ENCODE results near the gene NCKAP5L.

NCKAP5L gene, protein sequence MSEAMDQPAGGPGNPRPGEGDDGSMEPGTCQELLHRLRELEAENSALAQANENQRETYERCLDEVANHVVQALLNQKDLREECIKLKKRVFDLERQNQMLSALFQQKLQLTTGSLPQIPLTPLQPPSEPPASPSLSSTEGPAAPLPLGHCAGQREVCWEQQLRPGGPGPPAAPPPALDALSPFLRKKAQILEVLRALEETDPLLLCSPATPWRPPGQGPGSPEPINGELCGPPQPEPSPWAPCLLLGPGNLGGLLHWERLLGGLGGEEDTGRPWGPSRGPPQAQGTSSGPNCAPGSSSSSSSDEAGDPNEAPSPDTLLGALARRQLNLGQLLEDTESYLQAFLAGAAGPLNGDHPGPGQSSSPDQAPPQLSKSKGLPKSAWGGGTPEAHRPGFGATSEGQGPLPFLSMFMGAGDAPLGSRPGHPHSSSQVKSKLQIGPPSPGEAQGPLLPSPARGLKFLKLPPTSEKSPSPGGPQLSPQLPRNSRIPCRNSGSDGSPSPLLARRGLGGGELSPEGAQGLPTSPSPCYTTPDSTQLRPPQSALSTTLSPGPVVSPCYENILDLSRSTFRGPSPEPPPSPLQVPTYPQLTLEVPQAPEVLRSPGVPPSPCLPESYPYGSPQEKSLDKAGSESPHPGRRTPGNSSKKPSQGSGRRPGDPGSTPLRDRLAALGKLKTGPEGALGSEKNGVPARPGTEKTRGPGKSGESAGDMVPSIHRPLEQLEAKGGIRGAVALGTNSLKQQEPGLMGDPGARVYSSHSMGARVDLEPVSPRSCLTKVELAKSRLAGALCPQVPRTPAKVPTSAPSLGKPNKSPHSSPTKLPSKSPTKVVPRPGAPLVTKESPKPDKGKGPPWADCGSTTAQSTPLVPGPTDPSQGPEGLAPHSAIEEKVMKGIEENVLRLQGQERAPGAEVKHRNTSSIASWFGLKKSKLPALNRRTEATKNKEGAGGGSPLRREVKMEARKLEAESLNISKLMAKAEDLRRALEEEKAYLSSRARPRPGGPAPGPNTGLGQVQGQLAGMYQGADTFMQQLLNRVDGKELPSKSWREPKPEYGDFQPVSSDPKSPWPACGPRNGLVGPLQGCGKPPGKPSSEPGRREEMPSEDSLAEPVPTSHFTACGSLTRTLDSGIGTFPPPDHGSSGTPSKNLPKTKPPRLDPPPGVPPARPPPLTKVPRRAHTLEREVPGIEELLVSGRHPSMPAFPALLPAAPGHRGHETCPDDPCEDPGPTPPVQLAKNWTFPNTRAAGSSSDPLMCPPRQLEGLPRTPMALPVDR (N-terminal part only)

DNA sequence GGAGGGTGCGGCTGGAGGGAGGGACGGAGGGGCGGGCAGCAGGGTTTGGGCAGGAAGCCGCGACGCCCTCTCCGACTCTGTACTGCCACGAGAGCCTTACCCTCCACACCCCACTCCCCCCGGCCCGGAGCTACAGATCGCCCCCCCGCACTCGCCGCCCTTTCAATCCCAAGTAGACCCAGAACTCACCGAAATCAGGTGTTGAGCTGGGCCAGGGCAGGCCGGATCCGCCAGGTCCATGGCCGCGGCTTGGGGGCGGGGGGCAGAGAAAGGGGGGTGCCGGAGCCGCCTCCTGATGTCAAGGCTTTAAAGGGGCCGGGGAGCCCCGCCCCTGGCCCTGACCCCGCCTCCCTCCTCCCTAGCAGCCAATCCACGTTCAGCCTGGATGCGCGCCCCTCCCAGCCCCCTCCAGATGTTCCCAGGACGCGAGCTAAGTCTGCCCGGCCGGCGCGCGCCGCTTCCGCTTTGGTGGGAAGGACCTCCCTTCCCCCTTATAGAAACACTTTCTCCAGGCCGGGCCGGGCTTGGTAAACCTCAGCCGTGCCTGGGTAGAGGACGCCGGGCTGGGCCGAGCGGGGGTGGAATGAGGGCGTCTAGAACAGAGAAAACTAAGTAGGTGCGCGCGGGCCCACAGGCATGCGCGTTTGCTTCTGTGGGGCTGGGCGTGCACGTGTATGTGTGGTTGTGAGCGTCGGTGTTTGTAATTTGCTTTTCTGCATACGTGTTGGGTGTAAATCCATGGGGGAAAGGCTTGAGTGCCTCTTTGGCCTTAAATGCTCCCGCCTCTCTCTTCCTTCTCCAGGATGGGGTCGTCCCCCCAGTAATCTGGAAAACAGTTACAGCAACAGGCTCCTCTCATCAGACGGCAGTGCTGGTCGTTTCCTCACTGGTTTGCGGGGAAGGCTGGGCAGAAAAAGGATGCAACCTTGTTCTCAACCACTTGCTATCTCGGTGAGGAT is at the start of gene NCKAP5L:
NCKAP5L (minus strand) TSS at position 281 of the 959 bp plus-strand sequence. CDS start 24,369 bp downstream, outside the sequence.
- peak; percentile 89 for DNase-seq (ENCODE audit: low read depth)
- in situ Hi-C loops (cut with HindIII; ENCODE audit: low sequenced_read_pairs) = no loop called here
- H3K4me3 ChIP-seq (ENCODE audit: low read depth, low read length) = peak within 1 kb of the TSS; percentile 87
- TF ChIP-seq, protein P1, sequence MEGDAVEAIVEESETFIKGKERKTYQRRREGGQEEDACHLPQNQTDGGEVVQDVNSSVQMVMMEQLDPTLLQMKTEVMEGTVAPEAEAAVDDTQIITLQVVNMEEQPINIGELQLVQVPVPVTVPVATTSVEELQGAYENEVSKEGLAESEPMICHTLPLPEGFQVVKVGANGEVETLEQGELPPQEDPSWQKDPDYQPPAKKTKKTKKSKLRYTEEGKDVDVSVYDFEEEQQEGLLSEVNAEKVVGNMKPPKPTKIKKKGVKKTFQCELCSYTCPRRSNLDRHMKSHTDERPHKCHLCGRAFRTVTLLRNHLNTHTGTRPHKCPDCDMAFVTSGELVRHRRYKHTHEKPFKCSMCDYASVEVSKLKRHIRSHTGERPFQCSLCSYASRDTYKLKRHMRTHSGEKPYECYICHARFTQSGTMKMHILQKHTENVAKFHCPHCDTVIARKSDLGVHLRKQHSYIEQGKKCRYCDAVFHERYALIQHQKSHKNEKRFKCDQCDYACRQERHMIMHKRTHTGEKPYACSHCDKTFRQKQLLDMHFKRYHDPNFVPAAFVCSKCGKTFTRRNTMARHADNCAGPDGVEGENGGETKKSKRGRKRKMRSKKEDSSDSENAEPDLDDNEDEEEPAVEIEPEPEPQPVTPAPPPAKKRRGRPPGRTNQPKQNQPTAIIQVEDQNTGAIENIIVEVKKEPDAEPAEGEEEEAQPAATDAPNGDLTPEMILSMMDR (IDR thresholded peaks at IDR 0.05; ENCODE audit: low read depth, low read length, missing control alignments) = no peak

DNA sequence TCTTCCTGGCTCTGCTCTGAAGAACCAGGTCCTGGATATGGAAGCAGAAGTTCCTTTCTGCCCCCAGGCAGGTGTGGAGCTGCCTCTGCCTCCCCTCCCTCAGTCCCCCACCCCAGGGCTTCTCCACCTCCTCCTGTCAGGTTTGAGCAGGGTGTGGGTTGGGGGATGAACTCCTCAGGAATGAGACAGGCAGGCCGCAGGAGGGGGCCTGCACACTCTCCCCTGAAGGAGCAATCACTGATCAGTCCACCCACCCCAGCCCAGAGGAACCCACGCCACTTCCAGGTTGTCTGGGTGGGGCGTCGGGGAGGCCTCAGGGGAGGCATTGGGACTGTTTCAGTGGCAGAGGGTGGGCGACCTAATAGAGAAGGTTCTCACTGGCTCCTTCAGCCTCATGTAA is 48.9 kb upstream of the NCKAP5L start:
- TF ChIP-seq, protein P1 (IDR thresholded peaks at IDR 0.05; ENCODE audit: low read depth, low read length, missing control alignments) = no peak
- no peak for DNase-seq (ENCODE audit: low read depth)
- H3K4me3 ChIP-seq (ENCODE audit: low read depth, low read length) = no peak overlapping the region
- in situ Hi-C loops (cut with HindIII; ENCODE audit: low sequenced_read_pairs) = no loop called here

DNA sequence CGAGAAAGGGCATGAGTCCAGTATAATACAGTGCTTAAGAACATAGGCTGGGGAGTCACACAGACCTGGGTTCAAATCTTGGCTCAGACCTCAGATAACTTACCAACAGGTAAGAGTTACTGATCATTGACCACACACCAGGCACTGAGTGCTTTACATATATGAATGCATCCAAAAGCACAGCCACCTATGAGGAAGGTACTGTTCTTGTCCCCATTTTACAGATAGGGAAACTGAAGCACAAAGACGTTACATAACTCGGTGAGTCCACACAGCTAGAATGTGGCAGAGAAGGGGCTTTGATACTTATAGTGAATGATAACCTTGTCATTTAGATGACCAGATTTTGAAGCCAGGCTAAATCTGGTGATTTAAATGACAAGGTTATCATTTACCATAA is 47.9 kb upstream of the NCKAP5L start:
- TF ChIP-seq, protein P1 (IDR thresholded peaks at IDR 0.05; ENCODE audit: low read depth, low read length, missing control alignments) = no peak
- no peak overlapping the region for H3K4me3 ChIP-seq (ENCODE audit: low read depth, low read length)
- in situ Hi-C loops (cut with HindIII; ENCODE audit: low sequenced_read_pairs) = no loop called here
- no peak for DNase-seq (ENCODE audit: low read depth)

DNA sequence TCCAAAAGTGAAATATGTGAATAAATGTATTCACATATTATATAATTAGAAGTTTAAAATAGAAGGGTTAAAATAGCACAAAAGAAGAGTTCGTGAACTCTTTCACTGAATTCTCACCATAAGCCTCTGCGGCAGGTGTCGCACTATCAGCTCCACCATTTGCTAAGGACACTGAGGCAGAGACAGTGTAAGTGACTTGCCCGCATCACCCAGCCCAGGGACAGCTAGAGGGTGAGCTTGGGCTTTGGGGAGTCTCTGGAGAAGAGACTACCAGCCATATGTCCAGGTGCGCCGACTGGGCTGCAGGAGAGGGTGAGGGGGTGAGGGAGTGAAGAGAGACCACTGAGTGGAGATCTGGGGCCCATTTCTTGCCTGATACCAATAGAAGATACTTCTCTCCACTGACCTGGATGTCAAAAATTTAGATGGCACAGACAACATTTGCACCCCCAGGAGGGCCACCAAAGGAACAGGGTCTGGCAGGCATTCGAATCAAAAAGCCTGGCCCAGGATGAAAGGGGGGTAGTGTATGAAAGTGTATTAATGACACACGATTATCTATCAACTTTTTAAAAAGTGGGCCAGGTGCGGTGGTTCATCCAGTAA is 47.0 kb upstream of the NCKAP5L start:
- in situ Hi-C loops (cut with HindIII; ENCODE audit: low sequenced_read_pairs) = no loop called here
- TF ChIP-seq, protein P1 (IDR thresholded peaks at IDR 0.05; ENCODE audit: low read depth, low read length, missing control alignments) = no peak
- DNase-seq (ENCODE audit: low read depth) = no peak
- H3K4me3 ChIP-seq (ENCODE audit: low read depth, low read length) = no peak overlapping the region

DNA sequence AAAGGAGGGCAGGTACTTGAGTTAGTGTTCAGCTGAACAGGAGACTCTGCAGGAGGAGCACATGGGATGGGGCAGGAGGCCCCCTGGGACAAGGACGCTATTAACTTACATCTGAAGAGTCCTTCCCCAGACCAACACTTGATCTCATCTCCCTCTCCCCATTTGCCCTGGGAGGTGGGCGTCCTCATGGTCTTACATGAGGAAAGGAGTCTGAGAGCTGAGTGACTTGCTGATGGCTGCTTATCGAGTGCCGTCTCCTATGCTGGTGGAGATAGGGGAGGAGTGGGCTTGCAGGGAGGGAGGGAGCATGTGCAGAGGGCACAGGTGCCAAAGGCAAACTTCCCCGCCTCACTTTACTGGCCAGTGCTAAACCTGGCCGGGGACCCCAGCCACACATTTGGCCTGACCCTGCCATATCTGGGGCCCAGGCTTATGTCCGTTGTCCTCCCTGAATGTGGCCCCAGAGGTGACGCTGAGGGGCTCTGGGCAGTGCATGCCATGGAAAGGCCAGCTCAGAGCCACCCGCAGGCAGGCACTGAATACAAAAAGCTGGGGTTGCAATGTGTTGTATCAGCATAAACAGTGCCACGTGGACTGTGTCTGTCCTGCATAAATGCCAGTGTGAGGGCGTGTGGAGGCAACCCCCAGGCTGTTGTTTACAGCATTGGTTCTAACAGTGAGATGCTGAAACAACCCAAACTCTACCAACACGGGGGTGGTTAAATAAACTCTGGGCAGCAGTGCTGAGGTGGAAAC is 46.1 kb upstream of the NCKAP5L start:
- DNase-seq (ENCODE audit: low read depth) = no peak
- in situ Hi-C loops (cut with HindIII; ENCODE audit: low sequenced_read_pairs) = no loop called here

More for the DNA sequence above, 46.1 kb upstream of the NCKAP5L start:
- TF ChIP-seq, protein P1 (IDR thresholded peaks at IDR 0.05; ENCODE audit: low read depth, low read length, missing control alignments) = no peak
- no peak overlapping the region for H3K4me3 ChIP-seq (ENCODE audit: low read depth, low read length)
